ENCODE measurements around the gene HBS1L.

HBS1L gene

DNA sequence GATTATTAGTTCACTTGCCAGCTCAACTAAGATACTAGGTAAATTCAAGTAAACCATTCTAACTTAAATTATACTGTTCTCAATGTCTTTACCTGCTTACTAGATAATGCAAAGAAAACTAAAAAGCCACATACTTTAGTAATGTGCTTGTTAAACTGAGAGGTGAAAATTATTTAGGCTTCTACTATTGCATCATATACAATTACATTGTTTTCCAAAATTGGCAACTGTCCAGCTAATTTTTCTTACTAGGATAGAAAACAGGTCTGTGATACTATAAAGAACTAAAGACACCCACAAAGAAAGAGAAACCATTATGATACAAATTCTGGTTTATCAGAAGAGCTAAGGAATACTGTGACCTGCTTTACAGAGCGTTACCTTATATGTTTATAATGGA, 59.1 kb downstream of the HBS1L start:
- no peak for DNase-seq

DNA sequence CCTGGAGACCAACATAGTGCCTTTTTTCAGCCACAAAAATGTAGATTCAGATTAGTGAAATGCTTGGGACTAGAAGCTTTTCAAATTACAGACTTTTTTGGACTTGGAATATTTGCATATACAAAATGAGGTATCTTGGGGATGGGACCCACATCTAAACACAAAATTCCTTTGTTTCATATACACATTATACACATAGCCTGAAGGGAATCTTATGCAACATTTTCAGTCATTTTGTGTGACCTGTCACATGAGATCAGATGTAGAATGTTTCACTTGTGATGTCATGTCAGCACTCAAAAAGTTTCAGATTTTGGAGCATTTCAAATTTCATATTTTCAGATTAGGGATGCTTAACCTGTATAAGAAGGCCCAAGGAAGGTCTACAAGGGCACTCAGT, 60.2 kb downstream of the HBS1L start:
- DNase-seq = no peak

GRCh38 chr6:134992155-134992554, 62.5 kb downstream of the HBS1L start:
- no peak for DNase-seq

DNA sequence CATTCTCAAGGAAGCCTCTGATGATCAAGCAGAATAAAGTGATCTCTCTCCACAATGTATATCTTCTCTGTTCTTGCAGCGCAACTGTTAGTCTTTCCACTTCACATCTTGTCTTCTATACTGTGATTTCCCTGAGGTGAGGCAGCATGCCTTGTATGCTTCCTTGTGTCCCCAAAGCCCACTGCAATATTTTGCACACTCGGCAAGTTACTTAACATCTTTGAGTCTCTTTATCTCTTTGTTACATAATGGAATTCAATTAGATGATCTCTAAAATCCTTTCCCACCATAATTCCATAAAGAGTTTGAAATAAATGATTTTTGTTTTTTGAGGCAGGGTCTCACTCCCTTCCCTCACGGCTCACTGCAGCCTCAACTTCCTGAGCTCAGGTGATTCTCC, 64.4 kb downstream of the HBS1L start:
- no peak for DNase-seq

DNA sequence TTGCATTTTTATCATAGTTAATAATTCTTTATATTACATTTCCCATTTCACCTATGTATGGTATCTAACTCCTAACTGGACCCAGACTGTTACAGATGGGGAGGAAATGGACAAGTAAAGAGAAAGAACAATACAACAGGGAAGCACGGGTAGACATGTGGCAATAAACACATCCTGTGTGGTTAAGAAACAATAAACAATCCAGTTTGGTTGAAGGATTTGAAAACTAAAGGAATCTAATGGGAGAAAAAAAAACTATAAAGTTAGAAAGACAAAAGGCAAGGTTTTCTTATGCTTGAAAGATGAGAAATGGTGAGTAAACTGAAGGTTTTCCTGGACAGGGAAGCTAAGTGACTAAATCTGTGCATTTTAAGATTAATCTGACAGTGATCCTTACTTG, 69.8 kb downstream of the HBS1L start:
- no peak for DNase-seq

GRCh38 chr6:134983823-134984222, 70.8 kb downstream of the HBS1L start:
- peak; percentile 52 for DNase-seq

DNA sequence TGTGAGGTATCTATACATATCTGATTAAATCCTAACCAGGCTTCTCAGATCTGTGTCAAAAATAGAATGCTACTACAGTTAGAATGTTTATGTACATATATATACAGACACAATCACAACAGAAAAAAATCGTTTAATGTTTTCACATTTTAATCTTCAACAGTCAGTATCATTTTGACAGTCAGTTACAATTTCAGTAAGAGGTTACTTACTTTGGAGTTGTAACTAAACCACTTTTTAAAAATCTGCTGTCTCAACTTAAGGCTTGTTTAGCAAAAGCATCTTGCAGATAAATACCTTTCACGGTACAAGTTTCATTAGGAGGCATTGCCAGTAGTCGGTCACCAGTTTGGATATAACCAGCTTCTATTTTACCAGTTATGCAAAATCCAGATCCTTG, 72.5 kb downstream of the HBS1L start:
- peak; percentile 72 for DNase-seq

GRCh38 chr6:134980846-134981245, 73.8 kb downstream of the HBS1L start:
- DNase-seq = peak; percentile 72

- peak; percentile 94 for DNase-seq
Observed at GRCh38 chr6:134979142-134979541, 75.5 kb downstream of the HBS1L start.

DNA sequence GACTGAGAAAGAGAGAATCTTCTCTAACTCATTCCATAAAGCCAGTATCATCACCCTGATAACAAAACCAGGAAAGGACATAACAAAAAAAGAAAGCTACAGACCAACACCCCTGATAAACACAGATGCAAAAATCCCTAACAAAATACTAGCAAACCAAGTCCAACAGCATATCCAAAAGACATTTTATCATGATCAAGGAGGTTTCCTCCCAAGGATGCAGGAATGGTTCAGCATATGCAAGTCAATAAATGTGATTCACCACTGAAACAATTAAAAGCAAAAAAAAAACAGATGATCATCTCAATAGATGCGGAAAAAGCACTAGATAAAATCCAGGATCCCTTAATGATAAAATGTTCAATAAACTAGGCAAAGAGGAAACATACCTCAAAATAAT, 80.3 kb downstream of the HBS1L start:
- no peak for DNase-seq

DNA sequence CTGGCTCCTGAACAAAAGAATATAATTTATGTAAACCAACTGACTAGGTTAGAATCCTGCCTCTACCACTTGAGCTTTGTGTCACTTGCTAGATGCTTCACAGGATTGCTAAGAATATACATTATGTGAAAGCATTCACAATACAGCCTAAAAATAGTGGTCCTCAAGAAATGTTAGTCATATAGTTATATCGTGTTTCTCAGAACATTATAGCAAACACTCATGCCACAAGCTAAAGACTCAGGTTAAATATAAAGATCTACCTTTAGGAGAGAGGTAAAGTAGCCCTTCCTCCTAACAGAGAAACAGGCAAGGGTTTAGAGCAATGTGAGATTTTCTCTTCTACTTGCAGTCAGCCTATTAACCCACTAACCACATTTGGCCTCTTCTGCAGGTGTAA, 86.9 kb downstream of the HBS1L start:
- DNase-seq = no peak

- DNase-seq = no peak
Observed at GRCh38 chr6:134964451-134965203, 90.0 kb downstream of the HBS1L start.

DNA sequence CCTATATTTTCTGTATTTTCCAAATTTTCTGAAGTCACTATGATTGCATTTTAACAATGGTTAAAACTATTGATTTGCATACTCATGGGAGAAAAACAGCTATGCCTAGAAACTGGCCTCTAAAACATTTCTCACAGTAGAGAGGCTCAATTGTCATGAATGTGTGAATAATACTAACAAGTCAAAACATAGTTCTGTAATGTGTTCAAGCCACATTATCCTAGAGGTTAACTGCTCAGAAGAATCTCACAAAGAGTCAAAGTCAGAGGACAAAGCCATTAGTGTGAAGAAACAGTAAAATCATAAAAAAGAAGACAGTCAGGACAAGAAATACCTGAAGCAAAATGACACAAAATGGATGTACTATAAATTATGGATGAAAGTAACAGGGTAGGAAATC, 92.2 kb downstream of the HBS1L start:
- no peak for DNase-seq

DNA sequence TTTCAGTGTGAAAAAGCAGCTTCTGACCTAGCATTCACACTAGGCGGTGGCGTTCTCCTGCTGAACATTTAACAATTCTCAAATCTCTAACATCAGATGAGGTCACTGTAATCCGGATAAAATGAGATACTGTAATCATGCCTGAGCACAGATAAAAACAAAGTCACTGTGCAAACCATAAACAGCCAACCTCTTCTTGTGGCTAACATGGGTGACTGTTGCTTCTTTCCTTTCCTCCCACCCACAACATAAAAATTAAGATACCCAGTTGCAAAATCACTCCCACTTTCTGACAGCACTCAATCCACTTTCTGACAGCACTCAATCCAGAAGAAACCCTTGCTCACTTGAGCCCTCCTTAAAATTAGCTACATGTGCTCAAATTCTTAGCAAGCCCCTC, 93.3 kb downstream of the HBS1L start:
- peak; percentile 28 for DNase-seq

DNA sequence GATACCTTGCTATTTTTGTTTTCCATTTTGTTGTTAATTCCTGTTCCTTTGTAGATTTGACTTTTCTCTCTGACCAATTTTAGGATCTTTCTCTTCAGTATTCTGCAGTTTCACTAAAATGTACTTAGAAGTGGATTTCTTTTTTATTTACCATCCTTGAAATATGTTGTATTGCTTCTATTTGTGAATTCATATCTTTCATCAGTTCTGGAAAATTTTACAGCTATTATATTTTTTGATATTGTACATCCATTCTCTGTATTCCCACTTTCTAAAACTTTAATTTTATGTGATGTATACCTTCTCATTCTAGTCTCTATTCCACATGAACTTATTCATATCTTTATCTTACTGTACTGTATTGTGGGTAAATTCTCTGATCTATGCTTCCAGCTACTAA, 95.0 kb downstream of the HBS1L start:
- no peak for DNase-seq

DNA sequence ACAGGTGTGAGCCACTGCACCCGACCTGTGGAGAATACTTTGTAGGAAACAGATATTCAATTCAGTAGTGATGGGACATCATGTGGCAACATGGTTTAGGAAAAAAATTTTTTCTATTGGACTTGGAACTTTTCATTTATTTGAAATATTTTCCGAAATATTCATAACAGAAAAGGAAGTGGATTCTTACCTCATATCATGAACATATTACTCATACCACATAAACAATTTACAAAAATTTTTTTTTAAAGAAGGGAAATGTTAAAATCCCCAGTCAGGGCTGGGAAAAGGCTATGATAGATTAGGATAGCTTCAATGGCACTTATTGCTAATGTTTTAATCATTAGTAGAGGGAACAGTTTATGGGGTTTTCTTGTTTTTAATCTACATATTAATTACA, 97.9 kb downstream of the HBS1L start:
- DNase-seq = no peak

GRCh38 chr6:134956032-134956431, 98.6 kb downstream of the HBS1L start:
- no peak for DNase-seq

DNA sequence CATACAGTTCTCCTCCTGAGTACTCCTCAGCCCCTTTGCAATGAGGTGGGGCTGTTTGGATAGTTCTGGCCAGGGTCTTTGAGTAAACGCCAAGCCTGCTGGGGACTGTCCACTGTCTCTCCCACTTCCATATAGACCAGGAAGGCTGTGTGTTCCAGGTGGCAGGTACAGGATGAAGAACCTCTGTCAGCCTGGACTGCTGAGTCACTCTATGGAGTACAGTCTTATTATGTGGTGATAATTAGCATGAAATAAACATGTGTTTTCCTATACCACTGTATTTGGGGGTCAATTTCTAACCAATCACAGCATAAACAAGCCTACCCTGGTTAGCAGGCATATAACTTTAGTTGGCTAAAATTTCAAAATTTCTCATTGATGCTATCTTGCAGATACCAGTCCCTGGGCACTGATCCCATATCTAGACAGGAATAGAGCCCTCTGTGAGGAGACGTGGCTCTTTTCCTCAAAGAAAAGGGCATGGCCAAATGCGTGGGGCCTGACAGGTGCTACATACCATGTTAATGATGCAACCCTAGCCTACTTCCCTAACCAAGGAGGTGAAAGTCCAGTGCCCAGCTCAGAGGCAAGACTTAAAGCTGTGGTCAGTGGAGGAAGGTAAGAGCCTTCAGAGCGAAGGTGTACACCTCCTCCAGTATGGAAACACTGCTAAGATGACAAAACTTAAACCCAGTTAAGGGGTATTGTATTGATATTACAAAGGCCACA, 100.2 kb downstream of the HBS1L start:
- DNase-seq = no peak

DNA sequence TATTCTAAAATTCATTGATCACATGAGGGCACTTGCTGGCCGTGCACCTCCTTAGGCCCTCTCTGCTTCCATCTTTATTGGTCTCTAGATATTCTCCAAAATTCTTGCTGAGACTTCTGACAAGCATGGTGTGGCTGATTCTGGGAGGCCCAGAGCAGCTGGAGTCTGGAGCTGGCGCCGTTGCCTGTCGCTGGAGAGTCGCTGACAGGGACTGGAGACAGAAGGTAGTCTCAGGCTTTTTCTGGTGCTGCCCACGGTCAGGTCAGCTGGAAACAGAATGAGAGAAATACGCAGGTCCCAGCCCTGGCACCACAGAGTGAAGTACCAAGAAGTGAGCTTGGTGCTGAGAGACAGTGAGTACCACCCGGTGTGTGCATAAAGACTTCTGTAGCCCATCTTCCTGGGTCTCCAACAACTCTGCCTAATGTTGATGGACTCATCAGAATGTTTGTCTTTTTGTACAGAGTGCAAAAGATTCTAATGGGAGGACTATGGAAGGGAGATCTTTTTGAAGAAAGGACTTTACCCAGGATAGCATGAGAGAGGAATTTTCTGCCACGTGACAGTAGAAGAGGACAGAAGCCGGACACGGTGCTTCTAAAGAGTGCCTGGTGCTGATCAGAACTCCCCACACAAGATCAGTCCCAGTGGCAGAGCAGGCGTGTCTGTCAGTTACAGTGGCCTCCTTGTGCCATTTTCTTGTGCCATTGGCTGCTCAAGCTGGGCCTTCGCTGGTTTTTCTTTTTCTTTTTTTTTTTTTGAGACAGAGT, 102.9 kb downstream of the HBS1L start:
- DNase-seq = no peak

DNA sequence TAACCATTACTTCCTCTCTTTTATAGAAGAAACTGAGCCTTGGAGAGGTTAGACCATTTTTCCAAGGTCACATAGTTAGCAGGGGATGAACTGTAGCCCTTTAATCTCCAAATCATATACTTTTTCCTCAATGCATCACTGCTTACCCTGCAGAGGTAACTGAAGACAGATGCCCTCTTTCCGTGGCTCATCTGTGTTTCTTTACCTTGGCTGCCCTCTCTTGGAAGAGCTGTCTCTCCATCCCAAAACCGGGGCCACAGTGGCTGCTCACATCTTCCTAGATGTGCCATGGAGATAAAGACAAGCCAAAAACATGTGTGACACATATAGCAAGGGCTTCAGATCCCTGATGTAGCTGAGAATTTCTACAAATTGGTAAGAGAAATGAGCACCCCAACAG, 104.1 kb downstream of the HBS1L start:
- DNase-seq = no peak

DNA sequence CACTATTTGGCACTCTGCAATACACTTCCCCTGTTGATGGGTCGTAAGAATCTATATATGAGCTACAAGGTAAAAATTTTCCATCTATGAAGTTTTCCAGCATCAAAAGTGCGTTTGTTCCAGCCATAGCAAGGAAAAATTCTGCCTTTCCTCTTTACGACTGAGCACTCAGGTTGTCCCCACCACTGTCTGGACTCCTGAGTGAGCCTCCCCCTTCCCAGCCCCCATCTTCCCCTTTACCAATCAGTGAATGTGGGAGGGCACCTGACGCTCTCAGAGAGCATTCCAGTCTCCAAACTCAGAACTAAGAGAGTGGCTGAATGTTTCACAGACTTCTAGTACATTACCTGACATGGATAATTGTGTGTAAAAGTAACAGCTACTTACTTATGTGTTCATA, 104.7 kb downstream of the HBS1L start, which contains the start of gene ALDH8A1:
Gene ALDH8A1, minus strand, starts transcription at position 175 of the 400 bp plus-strand sequence. Its CDS starts 48 bp downstream, at position 127.
- no peak for DNase-seq

DNA sequence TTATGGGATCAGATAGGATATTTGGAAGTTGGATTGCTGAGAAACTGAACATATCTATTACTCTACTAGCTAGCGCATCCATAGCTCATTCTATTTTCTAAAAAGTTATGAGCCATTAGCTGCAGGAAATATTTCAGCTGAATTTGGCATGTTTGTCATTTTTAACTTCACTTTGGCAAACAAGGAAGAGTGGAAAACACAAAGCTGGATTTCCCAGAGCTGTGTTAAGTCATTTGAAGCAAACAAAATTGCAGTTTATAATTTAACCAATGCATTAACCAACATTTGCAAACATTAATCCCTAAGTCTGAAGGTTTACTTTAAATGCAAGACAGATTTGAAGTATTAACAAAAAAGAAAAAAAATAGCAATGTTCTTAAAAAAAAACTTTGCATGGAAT, 105.9 kb downstream of the HBS1L start:
- no peak for DNase-seq

GRCh38 chr6:134948142-134948541, 106.5 kb downstream of the HBS1L start:
- no peak for DNase-seq

DNA sequence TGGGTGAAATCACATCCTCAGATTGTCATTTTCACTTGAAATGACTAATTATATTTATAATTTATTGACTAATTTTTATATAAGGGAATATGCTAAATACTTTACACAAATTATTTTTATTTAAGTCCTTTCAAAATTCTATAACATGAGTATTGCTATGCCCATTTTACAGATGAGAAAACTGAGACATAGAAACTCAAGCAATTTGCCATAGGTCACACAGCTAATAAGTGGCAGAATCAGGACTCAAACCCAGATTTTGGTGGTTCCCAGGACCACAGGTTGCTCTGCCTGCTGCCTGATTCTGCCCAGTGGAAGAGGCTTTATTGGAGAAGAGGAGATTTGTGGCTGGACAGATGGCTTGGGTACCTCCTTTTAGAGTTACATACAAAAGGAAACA, 109.6 kb downstream of the HBS1L start:
- DNase-seq = no peak
